NOMO-1 treated with dmso at 0.1 percent for 144 hours (cell line): ENCODE measurements around the gene ATF7.

ENCODE experiments used
- DNase-seq: peaks from one replicate; lab custom pipeline; 2025; ENCODE audit not compliant: unreplicated experiment; lab: John Stamatoyannopoulos, UW

Gene ATF7

GRCh38 chr12:53463802-53464560, 162.2 kb downstream of the ATF7 start:
- DNase-seq, result no peak

GRCh38 chr12:53462935-53463334, 163.2 kb downstream of the ATF7 start:
- no peak for DNase-seq

GRCh38 chr12:53461591-53461990, 164.6 kb downstream of the ATF7 start:
- no peak for DNase-seq

GRCh38 chr12:53461059-53461458, 165.1 kb downstream of the ATF7 start:
- DNase-seq, result no peak

- no peak for DNase-seq
Observed at GRCh38 chr12:53459097-53459496, 167.1 kb downstream of the ATF7 start.
